Superior temporal gyrus (tissue), 1 donor: ENCODE results near the gene PHTF2.

Source experiments
- DNase-seq: peaks from one replicate; pipeline ENCODE4 v3.0.0-alpha.2; 2016; ENCODE audit errors: extremely low spot score

The PHTF2 gene

GRCh38 chr7:77794000-77794399 is 4.6 kb upstream of the PHTF2 start:
- no peak for DNase-seq

GRCh38 chr7:77796109-77796508 is 2.5 kb upstream of the PHTF2 start:
- no peak for DNase-seq

GRCh38 chr7:77796960-77797359 is 1.6 kb upstream of the PHTF2 start:
- DNase-seq, result no peak

GRCh38 chr7:77797734-77798393 is 709 bp upstream of the PHTF2 start:
- DNase-seq, result peak; percentile 56

GRCh38 chr7:77799078-77799964 is 748 bp downstream of the PHTF2 start:
- peak; percentile 56 for DNase-seq

GRCh38 chr7:77800158-77800557 is 1.6 kb downstream of the PHTF2 start:
- DNase-seq, result no peak

- DNase-seq, result no peak
Observed at GRCh38 chr7:77800730-77801129, 2.2 kb downstream of the PHTF2 start.

- no peak for DNase-seq
Observed at GRCh38 chr7:77802557-77803405, 4.2 kb downstream of the PHTF2 start.

GRCh38 chr7:77806425-77806824 is 7.9 kb downstream of the PHTF2 start:
- DNase-seq, result no peak

GRCh38 chr7:77808517-77808916 is 9.9 kb downstream of the PHTF2 start:
- no peak for DNase-seq

GRCh38 chr7:77811516-77812289 is 13.1 kb downstream of the PHTF2 start:
- DNase-seq, result no peak

- peak; percentile 56 for DNase-seq
Observed at GRCh38 chr7:77812290-77812685, 13.7 kb downstream of the PHTF2 start.

- DNase-seq, result no peak
Observed at GRCh38 chr7:77813180-77813579, 14.6 kb downstream of the PHTF2 start.

- DNase-seq, result no peak
Observed at GRCh38 chr7:77819021-77819420, 20.4 kb downstream of the PHTF2 start.

GRCh38 chr7:77820967-77821366 is 22.4 kb downstream of the PHTF2 start:
- DNase-seq, result no peak

GRCh38 chr7:77822269-77822668 is 23.7 kb downstream of the PHTF2 start:
- no peak for DNase-seq

- DNase-seq, result no peak
Observed at GRCh38 chr7:77823787-77824186, 25.2 kb downstream of the PHTF2 start.

- no peak for DNase-seq
Observed at GRCh38 chr7:77824636-77825035, 26.1 kb downstream of the PHTF2 start.

GRCh38 chr7:77825131-77825530 is 26.6 kb downstream of the PHTF2 start:
- no peak for DNase-seq

GRCh38 chr7:77826300-77826699 is 27.7 kb downstream of the PHTF2 start:
- DNase-seq, result no peak

- DNase-seq, result no peak
Observed at GRCh38 chr7:77827999-77828398, 29.4 kb downstream of the PHTF2 start.
